GM21367 (cell line): ENCODE data around the gene KLHL12.
"Not testable (repeated sequence)": the region's sequence is repeated elsewhere in the genome, so short reads cannot be mapped to it uniquely, and the experiment has no call there.

Source experiments
- ATAC-seq: cut with Tn5 transposase; IDR thresholded peaks from one replicate; pipeline ENCODE4 v1.9.1; 2021; ENCODE audit not compliant: unreplicated experiment

KLHL12 gene

DNA sequence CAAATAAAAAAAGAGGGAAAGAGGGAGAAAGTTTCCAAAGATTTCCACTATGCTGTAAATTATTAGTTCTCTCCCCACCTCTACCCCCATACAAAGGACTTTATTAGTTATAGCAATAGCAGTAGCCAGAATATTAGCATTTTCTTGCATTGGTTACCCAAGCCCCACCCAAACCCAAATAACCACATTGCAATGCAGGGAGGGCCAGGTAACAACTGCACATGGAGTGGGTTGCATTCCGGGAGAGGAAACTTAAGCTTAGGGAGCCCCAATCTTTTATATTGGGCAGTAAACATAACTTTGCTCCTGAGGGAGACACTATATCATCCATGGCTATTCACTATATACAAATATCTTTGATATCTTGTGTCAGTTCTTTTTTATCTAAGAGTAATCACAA lies 25.1 kb upstream of the KLHL12 start:
- ATAC-seq = no peak

DNA sequence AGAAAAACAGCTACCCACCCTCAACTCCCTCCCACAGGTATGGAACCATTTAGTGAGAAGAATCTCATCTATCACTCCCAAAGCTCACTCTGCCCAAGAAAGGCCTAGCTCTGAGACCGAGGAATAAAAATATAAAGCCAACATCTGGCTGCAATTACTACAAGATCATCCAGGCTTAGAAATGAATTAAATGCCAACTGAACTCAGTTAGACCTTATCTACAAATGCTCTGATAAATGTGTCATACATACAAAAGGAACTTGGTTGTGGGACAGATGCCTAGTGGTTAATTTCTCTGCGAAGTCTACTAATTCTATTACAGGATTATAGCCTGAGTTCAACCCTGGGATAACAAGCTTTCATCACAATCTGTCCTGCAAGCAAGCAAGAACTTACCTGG lies 24.4 kb upstream of the KLHL12 start:
- ATAC-seq = no peak

- no peak for ATAC-seq
These were observed 18.4 kb upstream of the KLHL12 start for GRCh38 chr1:202945483-202945882.

DNA sequence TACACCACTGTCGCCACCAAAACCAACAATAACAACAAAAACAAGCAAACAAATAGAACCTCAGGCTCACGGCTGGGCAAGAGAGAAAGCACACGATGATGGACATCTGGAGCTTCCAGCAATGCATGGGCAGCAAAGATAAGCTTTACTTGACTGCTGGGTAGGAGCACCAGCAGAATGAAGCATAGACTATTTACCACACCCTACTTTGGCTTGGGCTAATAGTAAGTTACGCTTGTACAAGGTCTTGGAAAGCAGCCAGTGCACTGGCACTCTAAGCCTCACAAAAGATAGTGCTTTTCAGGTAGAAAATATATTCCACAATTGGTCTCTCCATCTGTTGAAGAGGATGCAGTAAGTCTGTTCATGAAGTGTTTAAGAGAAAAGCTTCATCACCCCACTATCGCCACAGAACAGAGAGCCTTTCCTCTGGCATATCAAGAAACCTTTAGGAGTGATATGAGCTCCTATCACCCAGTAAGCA lies 17.4 kb upstream of the KLHL12 start:
- ATAC-seq = no peak

DNA sequence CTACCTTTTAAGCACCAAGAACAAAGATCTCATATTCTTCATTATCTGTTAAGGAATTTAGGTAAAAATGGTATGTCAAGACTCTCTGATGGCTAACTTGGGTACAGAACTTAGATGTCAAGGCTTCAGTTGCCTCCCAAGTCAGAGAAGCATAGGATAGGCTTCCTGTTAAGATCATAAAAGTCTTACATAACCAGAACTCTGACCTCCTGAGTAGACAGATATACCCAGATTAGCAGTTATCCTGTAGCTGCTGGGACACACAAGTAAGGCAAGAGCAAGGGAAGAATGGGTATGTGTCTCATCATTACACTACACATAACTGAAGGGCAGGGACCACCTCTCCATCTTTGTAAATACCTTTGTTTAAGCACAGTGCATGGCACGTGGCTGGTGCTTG lies 15.4 kb upstream of the KLHL12 start:
- ATAC-seq = no peak

GRCh38 chr1:202941372-202941771 lies 14.3 kb upstream of the KLHL12 start:
- no peak for ATAC-seq

DNA sequence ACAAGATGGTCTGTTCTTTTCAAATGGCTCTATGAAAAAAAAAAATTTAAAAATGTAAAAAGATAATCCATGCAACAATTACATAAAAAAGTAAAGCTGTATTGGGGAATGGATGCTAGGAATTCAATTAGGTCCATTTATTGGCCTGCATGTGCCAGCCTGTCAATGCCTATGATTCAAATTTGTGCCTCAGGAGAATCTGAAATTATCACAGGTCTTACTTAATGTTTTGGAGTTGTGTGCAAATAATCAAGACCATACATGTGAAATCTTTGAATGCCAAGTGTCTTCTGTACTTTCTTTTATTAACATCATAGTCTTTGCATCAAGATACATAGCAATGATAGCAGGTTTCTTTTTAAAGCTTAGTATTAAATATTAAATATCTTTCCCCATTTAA lies 13.5 kb upstream of the KLHL12 start:
- no peak for ATAC-seq

GRCh38 chr1:202938287-202938925 lies 11.4 kb upstream of the KLHL12 start:
- ATAC-seq = no peak

GRCh38 chr1:202936409-202936808 lies 9.4 kb upstream of the KLHL12 start:
- ATAC-seq = not testable (repeated sequence)

DNA sequence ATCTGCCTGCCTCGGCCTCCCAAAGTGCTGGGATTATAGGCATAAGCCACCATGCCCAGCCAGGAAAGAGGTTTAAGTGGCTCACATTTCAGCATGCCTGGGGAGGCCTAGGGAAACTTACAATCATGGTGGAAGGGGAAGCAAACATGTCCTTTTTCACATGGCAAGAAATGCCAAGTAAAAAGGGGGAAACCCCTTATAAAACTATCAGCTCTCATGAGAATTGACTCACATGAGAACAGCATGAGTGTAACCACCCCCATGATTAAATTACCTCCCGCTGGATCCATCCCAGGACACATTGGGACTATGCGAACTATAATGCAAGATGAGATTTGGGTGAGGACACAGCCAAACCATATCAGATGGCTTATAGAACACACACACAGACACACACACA lies 8.8 kb upstream of the KLHL12 start:
- no peak for ATAC-seq

GRCh38 chr1:202934755-202935154 lies 7.7 kb upstream of the KLHL12 start:
- no peak for ATAC-seq

DNA sequence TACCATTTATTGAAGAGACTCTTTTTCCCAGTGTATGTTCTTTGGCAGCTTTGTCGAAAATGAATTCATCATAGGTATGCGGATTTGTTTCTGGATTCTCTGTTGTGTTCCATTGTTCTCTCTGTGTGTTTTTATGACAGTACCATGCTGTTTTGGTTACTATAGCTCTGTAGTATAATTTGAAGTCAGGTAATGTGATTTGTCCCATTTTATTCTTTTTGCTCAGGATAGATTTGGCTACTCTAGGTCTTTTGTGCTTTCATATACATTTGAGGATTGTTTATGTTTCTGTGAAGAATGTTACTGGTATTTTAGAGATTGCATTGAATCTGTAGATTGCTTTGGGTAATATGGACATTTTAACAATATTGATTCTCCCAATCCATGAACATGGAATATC lies 5.4 kb upstream of the KLHL12 start:
- ATAC-seq = no peak

DNA sequence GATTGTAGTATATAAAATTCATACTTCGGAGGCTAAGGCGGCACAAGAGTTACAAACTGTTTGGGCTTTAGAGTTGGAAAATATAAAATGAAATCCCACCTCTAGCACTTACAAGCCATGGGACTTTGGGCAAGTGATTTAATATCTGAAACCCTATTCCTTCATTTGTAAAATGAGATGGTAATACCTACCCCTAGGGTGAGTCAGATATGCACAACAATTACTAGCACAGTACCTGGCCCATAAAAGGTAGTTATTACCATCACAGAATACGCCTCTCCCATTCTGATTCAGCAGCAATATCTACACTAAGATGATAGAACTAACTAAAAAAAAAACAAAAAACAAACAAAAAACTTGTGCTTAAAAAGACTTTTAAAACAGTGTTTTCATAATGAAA lies 3.5 kb downstream of the KLHL12 start:
- no peak for ATAC-seq

- no peak for ATAC-seq
These were observed 7.4 kb downstream of the KLHL12 start for GRCh38 chr1:202919615-202920014.

GRCh38 chr1:202915146-202915545 lies 11.9 kb downstream of the KLHL12 start:
- no peak for ATAC-seq

GRCh38 chr1:202912476-202912875 lies 14.6 kb downstream of the KLHL12 start:
- ATAC-seq = not testable (repeated sequence)

- no peak for ATAC-seq
These were observed 17.5 kb downstream of the KLHL12 start for GRCh38 chr1:202909494-202909893.

- no peak for ATAC-seq
These were observed 18.0 kb downstream of the KLHL12 start for GRCh38 chr1:202908998-202909397.

GRCh38 chr1:202905331-202905730 lies 21.7 kb downstream of the KLHL12 start:
- ATAC-seq = no peak

- not testable (repeated sequence) for ATAC-seq
These were observed 23.2 kb downstream of the KLHL12 start for GRCh38 chr1:202903808-202904207.

DNA sequence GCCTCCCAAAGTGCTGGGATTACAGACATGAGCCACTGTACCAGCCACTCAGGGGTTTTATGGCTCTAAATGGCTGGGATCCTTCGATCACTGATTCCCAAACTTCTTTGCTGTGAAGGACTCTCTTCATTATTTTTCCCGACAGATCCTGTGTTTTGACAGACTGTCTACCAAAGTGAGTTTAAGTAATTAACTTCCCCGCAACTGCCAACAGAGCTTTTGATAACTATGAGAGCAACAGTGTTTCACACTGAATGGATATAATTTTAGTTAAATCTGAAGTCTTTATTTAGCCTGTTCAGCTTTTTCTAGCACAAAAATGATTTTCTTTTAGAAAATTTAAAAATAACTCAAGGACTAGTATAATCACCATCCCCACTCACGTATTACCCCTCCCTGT lies 25.5 kb downstream of the KLHL12 start:
- no peak for ATAC-seq

GRCh38 chr1:202892501-202892900 lies 34.5 kb downstream of the KLHL12 start:
- no peak for ATAC-seq

GRCh38 chr1:202890392-202890791 lies 36.6 kb downstream of the KLHL12 start:
- no peak for ATAC-seq
